ENCODE results near the gene EEF1AKMT2.

DNA sequence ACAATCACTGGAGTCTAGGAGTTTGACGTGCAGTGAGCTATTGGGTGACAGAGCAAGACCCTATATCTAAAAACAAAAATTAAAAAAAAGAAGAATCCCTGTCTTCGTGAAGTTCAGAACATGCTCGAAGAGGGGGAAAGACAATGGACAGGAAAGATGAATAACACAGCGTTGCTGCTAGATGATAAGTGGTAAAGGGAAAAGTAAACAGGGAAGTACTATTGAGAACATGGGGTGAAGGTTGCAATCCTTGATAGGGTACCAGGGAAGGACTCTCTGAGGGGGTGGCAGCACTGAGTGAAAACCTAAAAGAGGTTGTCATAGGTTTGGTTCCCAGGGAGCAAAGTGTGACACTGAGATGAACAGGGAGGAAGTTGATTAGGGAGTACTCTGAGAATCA is 7.1 kb upstream of the EEF1AKMT2 start:
- TF ChIP-seq, protein P1, sequence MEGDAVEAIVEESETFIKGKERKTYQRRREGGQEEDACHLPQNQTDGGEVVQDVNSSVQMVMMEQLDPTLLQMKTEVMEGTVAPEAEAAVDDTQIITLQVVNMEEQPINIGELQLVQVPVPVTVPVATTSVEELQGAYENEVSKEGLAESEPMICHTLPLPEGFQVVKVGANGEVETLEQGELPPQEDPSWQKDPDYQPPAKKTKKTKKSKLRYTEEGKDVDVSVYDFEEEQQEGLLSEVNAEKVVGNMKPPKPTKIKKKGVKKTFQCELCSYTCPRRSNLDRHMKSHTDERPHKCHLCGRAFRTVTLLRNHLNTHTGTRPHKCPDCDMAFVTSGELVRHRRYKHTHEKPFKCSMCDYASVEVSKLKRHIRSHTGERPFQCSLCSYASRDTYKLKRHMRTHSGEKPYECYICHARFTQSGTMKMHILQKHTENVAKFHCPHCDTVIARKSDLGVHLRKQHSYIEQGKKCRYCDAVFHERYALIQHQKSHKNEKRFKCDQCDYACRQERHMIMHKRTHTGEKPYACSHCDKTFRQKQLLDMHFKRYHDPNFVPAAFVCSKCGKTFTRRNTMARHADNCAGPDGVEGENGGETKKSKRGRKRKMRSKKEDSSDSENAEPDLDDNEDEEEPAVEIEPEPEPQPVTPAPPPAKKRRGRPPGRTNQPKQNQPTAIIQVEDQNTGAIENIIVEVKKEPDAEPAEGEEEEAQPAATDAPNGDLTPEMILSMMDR (IDR thresholded peaks at IDR 0.05 in 8 of 11, conservative IDR thresholded peaks at IDR 0.05 in 3 of 11), result no peak
- TF ChIP-seq POLR2A (IDR thresholded peaks at IDR 0.05), result no peak
